C4-2B (cell line): ENCODE results near the gene GRB14.

ENCODE experiments used
- ZFX ChIP-seq: fragments of 450-650 bp; IDR thresholded peaks from 2 replicates; pipeline ENCODE4 v1.6.1; 2017
- TF ChIP-seq, protein P1 (sequence below): fragments of 450-650 bp; conservative IDR thresholded peaks from 2 replicates; pipeline ENCODE4 v1.5.1; 2017; ENCODE audit warnings: mild to moderate bottlenecking

- TF ChIP-seq, protein P1, sequence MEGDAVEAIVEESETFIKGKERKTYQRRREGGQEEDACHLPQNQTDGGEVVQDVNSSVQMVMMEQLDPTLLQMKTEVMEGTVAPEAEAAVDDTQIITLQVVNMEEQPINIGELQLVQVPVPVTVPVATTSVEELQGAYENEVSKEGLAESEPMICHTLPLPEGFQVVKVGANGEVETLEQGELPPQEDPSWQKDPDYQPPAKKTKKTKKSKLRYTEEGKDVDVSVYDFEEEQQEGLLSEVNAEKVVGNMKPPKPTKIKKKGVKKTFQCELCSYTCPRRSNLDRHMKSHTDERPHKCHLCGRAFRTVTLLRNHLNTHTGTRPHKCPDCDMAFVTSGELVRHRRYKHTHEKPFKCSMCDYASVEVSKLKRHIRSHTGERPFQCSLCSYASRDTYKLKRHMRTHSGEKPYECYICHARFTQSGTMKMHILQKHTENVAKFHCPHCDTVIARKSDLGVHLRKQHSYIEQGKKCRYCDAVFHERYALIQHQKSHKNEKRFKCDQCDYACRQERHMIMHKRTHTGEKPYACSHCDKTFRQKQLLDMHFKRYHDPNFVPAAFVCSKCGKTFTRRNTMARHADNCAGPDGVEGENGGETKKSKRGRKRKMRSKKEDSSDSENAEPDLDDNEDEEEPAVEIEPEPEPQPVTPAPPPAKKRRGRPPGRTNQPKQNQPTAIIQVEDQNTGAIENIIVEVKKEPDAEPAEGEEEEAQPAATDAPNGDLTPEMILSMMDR: no peak
- TF ChIP-seq ZFX: no peak
Observed at GRCh38 chr2:164474873-164475272, 146.4 kb downstream of the GRB14 start.
